KG1 (cell line): ENCODE data around the gene VPS13D.

ENCODE experiments used
- DNase-seq: peaks from one replicate; lab custom pipeline; 2025; lab: John Stamatoyannopoulos, UW

VPS13D gene

GRCh38 chr1:12553963-12554362 is 324.1 kb downstream of the VPS13D start:
- no peak for DNase-seq

GRCh38 chr1:12554521-12555305 is 324.9 kb downstream of the VPS13D start:
- DNase-seq: no peak

- no peak for DNase-seq
Observed at GRCh38 chr1:12555411-12556367, 325.9 kb downstream of the VPS13D start.

- DNase-seq: no peak
Observed at GRCh38 chr1:12556368-12556930, 326.6 kb downstream of the VPS13D start.

- DNase-seq: no peak
Observed at GRCh38 chr1:12556957-12557935, 327.4 kb downstream of the VPS13D start.

- DNase-seq: no peak
Observed at GRCh38 chr1:12561121-12561520, 331.3 kb downstream of the VPS13D start.
